ENCODE measurements around the gene GALNT2.

GALNT2 gene

GRCh38 chr1:230113593-230114236 is 46.7 kb downstream of the GALNT2 start:
- no peaks in the 10 kb centered on the region for H3K9me3 ChIP-seq (replicated peaks; ENCODE audit: insufficient read depth, low read length)
- DNase-seq: no peak
- peaks cover 23% of the 10 kb centered on the region for H3F3A ChIP-seq (ENCODE audit: insufficient read depth, low read length)
- TF ChIP-seq EZH2phosphoT487 (IDR thresholded peaks at IDR 0.05; ENCODE audit: low read length): no peak
- TF ChIP-seq, protein P1, sequence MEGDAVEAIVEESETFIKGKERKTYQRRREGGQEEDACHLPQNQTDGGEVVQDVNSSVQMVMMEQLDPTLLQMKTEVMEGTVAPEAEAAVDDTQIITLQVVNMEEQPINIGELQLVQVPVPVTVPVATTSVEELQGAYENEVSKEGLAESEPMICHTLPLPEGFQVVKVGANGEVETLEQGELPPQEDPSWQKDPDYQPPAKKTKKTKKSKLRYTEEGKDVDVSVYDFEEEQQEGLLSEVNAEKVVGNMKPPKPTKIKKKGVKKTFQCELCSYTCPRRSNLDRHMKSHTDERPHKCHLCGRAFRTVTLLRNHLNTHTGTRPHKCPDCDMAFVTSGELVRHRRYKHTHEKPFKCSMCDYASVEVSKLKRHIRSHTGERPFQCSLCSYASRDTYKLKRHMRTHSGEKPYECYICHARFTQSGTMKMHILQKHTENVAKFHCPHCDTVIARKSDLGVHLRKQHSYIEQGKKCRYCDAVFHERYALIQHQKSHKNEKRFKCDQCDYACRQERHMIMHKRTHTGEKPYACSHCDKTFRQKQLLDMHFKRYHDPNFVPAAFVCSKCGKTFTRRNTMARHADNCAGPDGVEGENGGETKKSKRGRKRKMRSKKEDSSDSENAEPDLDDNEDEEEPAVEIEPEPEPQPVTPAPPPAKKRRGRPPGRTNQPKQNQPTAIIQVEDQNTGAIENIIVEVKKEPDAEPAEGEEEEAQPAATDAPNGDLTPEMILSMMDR (IDR thresholded peaks at IDR 0.05; ENCODE audit: low read length): no peak
- TF ChIP-seq EZH2 (optimal IDR thresholded peaks at IDR 0.05; ENCODE audit: low read depth, low read length): no peak
- no peak overlapping the region for H3K4me3 ChIP-seq (ENCODE audit: low read length)
- H3K4me2 ChIP-seq (ENCODE audit: low read depth, low read length): no peak overlapping the region
- H4K20me1 ChIP-seq (ENCODE audit: insufficient read depth, low read length): no peaks in the 10 kb centered on the region
- H3K27ac ChIP-seq (ENCODE audit: low read length): no peak overlapping the region
- H2AFZ ChIP-seq (ENCODE audit: low read length): no peak overlapping the region
- H3K27me3 ChIP-seq (replicated peaks; ENCODE audit: insufficient read depth, low read length): no peaks in the 10 kb centered on the region
- H3K79me2 ChIP-seq (ENCODE audit: low read length): peaks cover 88% of the 10 kb centered on the region
- H3K36me3 ChIP-seq (replicated peaks; ENCODE audit: insufficient read depth, low read length): no peaks in the 10 kb centered on the region
- H3K9me2 ChIP-seq (replicated peaks; ENCODE audit: insufficient read depth, low read length): no peaks in the 10 kb centered on the region
- H3K4me1 ChIP-seq (ENCODE audit: low read length): peaks cover 39% of the 10 kb centered on the region
- no peak overlapping the region for H3K9ac ChIP-seq (ENCODE audit: low read length)

DNA sequence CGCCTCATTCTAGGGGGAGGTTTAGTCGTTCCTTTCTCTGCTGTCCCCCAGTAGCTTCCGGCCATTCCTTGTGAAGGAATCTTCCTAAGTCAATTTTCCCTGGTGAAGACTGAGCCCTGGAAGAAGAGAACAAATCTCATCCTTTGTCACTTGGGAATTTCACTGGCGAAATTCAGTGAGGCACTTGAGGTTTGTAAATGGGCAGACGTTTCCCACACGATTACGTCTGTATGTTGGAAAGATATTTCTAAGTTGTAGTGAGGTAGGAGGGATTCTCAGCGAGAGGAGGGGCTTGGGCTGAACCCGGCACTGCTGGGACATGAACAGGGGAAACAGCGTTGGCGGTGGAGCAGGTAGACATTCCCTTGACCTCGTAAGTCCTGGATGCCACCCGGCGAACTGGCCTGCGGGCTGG is 47.2 kb downstream of the GALNT2 start:
- H4K20me1 ChIP-seq (ENCODE audit: insufficient read depth, low read length): no peaks in the 10 kb centered on the region
- H3K4me1 ChIP-seq (ENCODE audit: low read length): peaks cover 34% of the 10 kb centered on the region
- H3K27ac ChIP-seq (ENCODE audit: low read length): no peak overlapping the region
- no peak for DNase-seq
- no peaks in the 10 kb centered on the region for H3K27me3 ChIP-seq (replicated peaks; ENCODE audit: insufficient read depth, low read length)
- peaks cover 18% of the 10 kb centered on the region for H3F3A ChIP-seq (ENCODE audit: insufficient read depth, low read length)
- no peaks in the 10 kb centered on the region for H3K9me3 ChIP-seq (replicated peaks; ENCODE audit: insufficient read depth, low read length)
- H3K9ac ChIP-seq (ENCODE audit: low read length): no peak overlapping the region
- no peak overlapping the region for H3K4me2 ChIP-seq (ENCODE audit: low read depth, low read length)
- TF ChIP-seq, protein P1 (IDR thresholded peaks at IDR 0.05; ENCODE audit: low read length): no peak
- TF ChIP-seq EZH2phosphoT487 (IDR thresholded peaks at IDR 0.05; ENCODE audit: low read length) (no peak), EZH2 (optimal IDR thresholded peaks at IDR 0.05; ENCODE audit: low read depth, low read length) (no peak)
- H3K9me2 ChIP-seq (replicated peaks; ENCODE audit: insufficient read depth, low read length): no peaks in the 10 kb centered on the region
- no peak overlapping the region for H3K4me3 ChIP-seq (ENCODE audit: low read length)
- no peak overlapping the region for H2AFZ ChIP-seq (ENCODE audit: low read length)
- H3K36me3 ChIP-seq (replicated peaks; ENCODE audit: insufficient read depth, low read length): no peaks in the 10 kb centered on the region
- peaks cover 88% of the 10 kb centered on the region for H3K79me2 ChIP-seq (ENCODE audit: low read length)

- Histone ChIP-seq H3K79me2 (ENCODE audit: low read length) (peaks cover 95% of the 10 kb centered on the region), H3K9me3 (replicated peaks; ENCODE audit: insufficient read depth, low read length) (no peaks in the 10 kb centered on the region), H3K27me3 (replicated peaks; ENCODE audit: insufficient read depth, low read length) (no peaks in the 10 kb centered on the region), H3F3A (ENCODE audit: insufficient read depth, low read length) (peaks cover 19% of the 10 kb centered on the region), H3K9me2 (replicated peaks; ENCODE audit: insufficient read depth, low read length) (no peaks in the 10 kb centered on the region), H3K36me3 (replicated peaks; ENCODE audit: insufficient read depth, low read length) (no peaks in the 10 kb centered on the region), H3K4me3 (ENCODE audit: low read length) (no peak overlapping the region), H2AFZ (ENCODE audit: low read length) (no peak overlapping the region), H3K9ac (ENCODE audit: low read length) (no peak overlapping the region), H3K4me2 (ENCODE audit: low read depth, low read length) (no peak overlapping the region), H3K27ac (ENCODE audit: low read length) (no peak overlapping the region), H4K20me1 (ENCODE audit: insufficient read depth, low read length) (no peaks in the 10 kb centered on the region), H3K4me1 (ENCODE audit: low read length) (peaks cover 29% of the 10 kb centered on the region)
- TF ChIP-seq EZH2phosphoT487 (IDR thresholded peaks at IDR 0.05; ENCODE audit: low read length) (no peak), EZH2 (optimal IDR thresholded peaks at IDR 0.05; ENCODE audit: low read depth, low read length) (no peak)
- TF ChIP-seq, protein P1 (IDR thresholded peaks at IDR 0.05; ENCODE audit: low read length): no peak
- DNase-seq: no peak
Measured at GRCh38 chr1:230117694-230118093, 50.7 kb downstream of the GALNT2 start.

All from MM.1S (cell line).